ENCODE data around the gene OR12D1.

DNA sequence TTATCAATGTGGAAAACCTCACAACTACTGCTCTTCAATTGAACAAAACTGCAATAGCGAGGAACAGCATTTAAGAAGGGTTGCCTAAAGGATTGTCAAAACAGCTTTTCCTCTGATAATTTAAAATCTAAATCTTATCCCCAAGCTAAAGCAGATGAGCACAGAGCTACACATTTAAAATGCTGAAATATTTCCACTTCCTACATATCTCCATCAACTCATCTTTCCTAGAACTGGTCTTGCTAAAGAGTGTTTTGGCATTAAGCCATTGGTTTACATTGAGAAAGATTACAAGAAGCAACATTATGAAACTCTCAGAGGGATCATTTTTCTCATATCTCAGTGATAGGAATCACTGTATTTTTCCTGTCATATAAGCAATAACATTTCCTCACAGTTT lies 28.0 kb downstream of the OR12D1 start:
- TF ChIP-seq POLR2A (IDR thresholded peaks at IDR 0.05) (no peak), EP300 (IDR thresholded peaks at IDR 0.05) (no peak)
- TF ChIP-seq, protein P1, sequence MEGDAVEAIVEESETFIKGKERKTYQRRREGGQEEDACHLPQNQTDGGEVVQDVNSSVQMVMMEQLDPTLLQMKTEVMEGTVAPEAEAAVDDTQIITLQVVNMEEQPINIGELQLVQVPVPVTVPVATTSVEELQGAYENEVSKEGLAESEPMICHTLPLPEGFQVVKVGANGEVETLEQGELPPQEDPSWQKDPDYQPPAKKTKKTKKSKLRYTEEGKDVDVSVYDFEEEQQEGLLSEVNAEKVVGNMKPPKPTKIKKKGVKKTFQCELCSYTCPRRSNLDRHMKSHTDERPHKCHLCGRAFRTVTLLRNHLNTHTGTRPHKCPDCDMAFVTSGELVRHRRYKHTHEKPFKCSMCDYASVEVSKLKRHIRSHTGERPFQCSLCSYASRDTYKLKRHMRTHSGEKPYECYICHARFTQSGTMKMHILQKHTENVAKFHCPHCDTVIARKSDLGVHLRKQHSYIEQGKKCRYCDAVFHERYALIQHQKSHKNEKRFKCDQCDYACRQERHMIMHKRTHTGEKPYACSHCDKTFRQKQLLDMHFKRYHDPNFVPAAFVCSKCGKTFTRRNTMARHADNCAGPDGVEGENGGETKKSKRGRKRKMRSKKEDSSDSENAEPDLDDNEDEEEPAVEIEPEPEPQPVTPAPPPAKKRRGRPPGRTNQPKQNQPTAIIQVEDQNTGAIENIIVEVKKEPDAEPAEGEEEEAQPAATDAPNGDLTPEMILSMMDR (IDR thresholded peaks at IDR 0.05) = no peak
